ENCODE data around the gene MYO1H. TPM values are rescaled to one million over a fixed set of nuclear protein-coding genes. Genes with fewer than 3 reads are reported as not detected.

MYO1H gene
- total RNA-seq, 1 experiment from 2014 or later: not detected

- TF ChIP-seq, protein P1, sequence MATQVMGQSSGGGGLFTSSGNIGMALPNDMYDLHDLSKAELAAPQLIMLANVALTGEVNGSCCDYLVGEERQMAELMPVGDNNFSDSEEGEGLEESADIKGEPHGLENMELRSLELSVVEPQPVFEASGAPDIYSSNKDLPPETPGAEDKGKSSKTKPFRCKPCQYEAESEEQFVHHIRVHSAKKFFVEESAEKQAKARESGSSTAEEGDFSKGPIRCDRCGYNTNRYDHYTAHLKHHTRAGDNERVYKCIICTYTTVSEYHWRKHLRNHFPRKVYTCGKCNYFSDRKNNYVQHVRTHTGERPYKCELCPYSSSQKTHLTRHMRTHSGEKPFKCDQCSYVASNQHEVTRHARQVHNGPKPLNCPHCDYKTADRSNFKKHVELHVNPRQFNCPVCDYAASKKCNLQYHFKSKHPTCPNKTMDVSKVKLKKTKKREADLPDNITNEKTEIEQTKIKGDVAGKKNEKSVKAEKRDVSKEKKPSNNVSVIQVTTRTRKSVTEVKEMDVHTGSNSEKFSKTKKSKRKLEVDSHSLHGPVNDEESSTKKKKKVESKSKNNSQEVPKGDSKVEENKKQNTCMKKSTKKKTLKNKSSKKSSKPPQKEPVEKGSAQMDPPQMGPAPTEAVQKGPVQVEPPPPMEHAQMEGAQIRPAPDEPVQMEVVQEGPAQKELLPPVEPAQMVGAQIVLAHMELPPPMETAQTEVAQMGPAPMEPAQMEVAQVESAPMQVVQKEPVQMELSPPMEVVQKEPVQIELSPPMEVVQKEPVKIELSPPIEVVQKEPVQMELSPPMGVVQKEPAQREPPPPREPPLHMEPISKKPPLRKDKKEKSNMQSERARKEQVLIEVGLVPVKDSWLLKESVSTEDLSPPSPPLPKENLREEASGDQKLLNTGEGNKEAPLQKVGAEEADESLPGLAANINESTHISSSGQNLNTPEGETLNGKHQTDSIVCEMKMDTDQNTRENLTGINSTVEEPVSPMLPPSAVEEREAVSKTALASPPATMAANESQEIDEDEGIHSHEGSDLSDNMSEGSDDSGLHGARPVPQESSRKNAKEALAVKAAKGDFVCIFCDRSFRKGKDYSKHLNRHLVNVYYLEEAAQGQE (IDR thresholded peaks at IDR 0.05; ENCODE audit: low read depth): no peak
- no peak for TF ChIP-seq SP1 (IDR thresholded peaks at IDR 0.05; ENCODE audit: low read depth)
- no peak for TF ChIP-seq CBX3 (IDR thresholded peaks at IDR 0.05; ENCODE audit: low read depth)
- TF ChIP-seq ELF1 (IDR thresholded peaks at IDR 0.05; ENCODE audit: borderline replicate concordance, low read depth): no peak
- TF ChIP-seq CEBPB (IDR thresholded peaks at IDR 0.05; ENCODE audit: low read depth): no peak
- no peak for TF ChIP-seq ZFX (IDR thresholded peaks at IDR 0.05)
- TF ChIP-seq SRF (IDR thresholded peaks at IDR 0.05; ENCODE audit: low read depth): no peak
- TF ChIP-seq POLR2AphosphoS5 (IDR thresholded peaks at IDR 0.05; ENCODE audit: low read depth, low read length): no peak
- no peak for TF ChIP-seq FOSL1 (IDR thresholded peaks at IDR 0.05; ENCODE audit: low read depth)
These were observed 141.6 kb downstream of the MYO1H start (continued) for GRCh38 chr12:109489016-109489954.

GRCh38 chr12:109489955-109490565, 142.4 kb downstream of the MYO1H start:
- Histone ChIP-seq H3K4me3 (replicated peaks in 1 of 2; ENCODE audit: low read depth in 1 of 2, low read length in 2 of 2) (no peak overlapping the region), H2AFZ (ENCODE audit: low read depth, low read length, poor library complexity, severe bottlenecking) (no peak overlapping the region), H3K36me3 (ENCODE audit: control insufficient read depth in 1 of 2, insufficient read depth in 2 of 2, low read length in 2 of 2) (peaks cover 26 to 40% of the 10 kb centered on the region in 2 experiments), H3K27me3 (ENCODE audit: insufficient read depth, low read length) (no peaks in the 10 kb centered on the region), H4K20me1 (ENCODE audit: insufficient read depth) (no peaks in the 10 kb centered on the region), H3K27ac (ENCODE audit: low read depth, low read length) (no peak overlapping the region), H3K4me2 (ENCODE audit: low read length) (no peak overlapping the region), H3K9me3 (ENCODE audit: control insufficient read depth in 1 of 2, insufficient read depth in 1 of 2, low read depth in 1 of 2, low read length in 2 of 2) (no peaks in the 10 kb centered on the region), H3K9ac (ENCODE audit: low read length) (no peak overlapping the region), H3K4me1 (ENCODE audit: control insufficient read depth in 1 of 2, insufficient read depth in 2 of 2, low read length in 2 of 2) (no peaks in the 10 kb centered on the region), H3K9me2 (ENCODE audit: insufficient read depth) (no peaks in the 10 kb centered on the region), H3K79me2 (ENCODE audit: insufficient read depth, low read length) (no peaks in the 10 kb centered on the region)
- ATAC-seq: no peak
- ChIA-PET CTCF (no interaction called here), POLR2A (no interaction called here), RAD21 (ENCODE audit: low non-redundant PET in 1 of 2, low total read pairs in 2 of 2, uncharacterized antibody in 2 of 2, unreplicated experiment in 2 of 2) (no interaction called here)
- no peak for DNase-seq (ENCODE audit: low read depth, low spot score)
- no TSS peak for BruUV-seq (replicated peaks)
- intact Hi-C loops (cut with micrococcal nuclease): no loop called here
- TF ChIP-seq SIN3A (IDR thresholded peaks at IDR 0.05; ENCODE audit: low read depth) (no peak), CEBPB (IDR thresholded peaks at IDR 0.05; ENCODE audit: low read depth) (no peak), JUND (IDR thresholded peaks at IDR 0.05) (no peak)

All from HCT116 (cell line).